Right lobe of liver (tissue), 6 donors: ENCODE results near the gene ZNF470. TPM values are rescaled to one million over a fixed set of nuclear protein-coding genes. Genes with fewer than 3 reads are reported as not detected.

Source experiments
- ATAC-seq, 4 donors: fragments of 200-7000 bp; cut with Tn5 transposase; one replicate each; pipeline ENCODE4 v1.9.1; 2020; ENCODE audit warnings: mild to moderate bottlenecking in 4 of 4, moderate library complexity in 4 of 4
- DNase-seq, 3 donors: peaks; one replicate each; pipeline ENCODE4 v3.0.0-alpha.2; 2020
- H3K27ac ChIP-seq, 3 donors: fragments of 200-600 bp; one replicate each; pipeline ENCODE4 v1.8.0; 2022
- H3K27me3 ChIP-seq, 2 donors: fragments of 200-600 bp; one replicate each; pipeline ENCODE4 v1.8.0; 2022
- H3K36me3 ChIP-seq, 4 donors: fragments of 200-600 bp; sonication (generic) in 1 of 4; one replicate each; pipeline versions ENCODE4 v1.5.1 to v1.8.0; 2017 to 2022; ENCODE audit warnings: control low read depth in 1 of 4
- H3K4me1 ChIP-seq, 4 donors: fragments of 200-600 bp; sonication (generic) in 1 of 4; one replicate each; pipeline versions ENCODE4 v1.5.1 to v1.8.0; 2017 to 2022; ENCODE audit warnings: control low read depth in 1 of 4
- H3K4me3 ChIP-seq, 3 donors: fragments of 200-600 bp; one replicate each; pipeline ENCODE4 v1.8.0; 2022
- H3K9me3 ChIP-seq, 4 donors: fragments of 200-600 bp; sonication (generic) in 1 of 4; one replicate each; pipeline versions ENCODE4 v1.5.1 to v1.8.0; 2017 to 2022; ENCODE audit warnings: control low read depth in 1 of 4
- CTCF ChIP-seq, 4 donors: fragments of 200-600 bp in 3 of 4; fragments of 450-650 bp in 1 of 4; IDR thresholded peaks; one replicate each; pipeline versions ENCODE4 v1.5.1 to v1.8.0; 2016 to 2022; ENCODE audit warnings: antibody characterized with exemption in 4 of 4, mild to moderate bottlenecking in 2 of 4
- POLR2A ChIP-seq: fragments of 450-650 bp; IDR thresholded peaks from one replicate; pipeline ENCODE4 v1.6.1; 2017; ENCODE audit warnings: antibody characterized with exemption, mild to moderate bottlenecking
- WGBS: methylation state at CpG from one replicate; pipeline ENCODE4 v1.1.6; 2018; ENCODE audit warnings: low coverage, low lambda C conversion rate; ENCODE audit not compliant: insufficient coverage; ENCODE audit errors: missing lambda C conversion rate; 5-methylcytosine and 5-hydroxymethylcytosine counted together
- intact Hi-C, 2 donors: fragments of 100-400 bp; cut with DNase I; formaldehyde crosslinking; loops; one replicate each; pipeline versions ENCODE4 v1.11.2 to v1.14.1; 2022
- total RNA-seq, 6 experiments: library from RNA; depleted of rRNA in 2 of 6; stranded (reverse); fragments of >200 nt in 2 of 6; fragmentation: NEBNext Ultra II Directional in 3 of 6; extraction: Animal tissue kit (Norgen Biotek cat#: 25700) in 3 of 6; gene quantifications; one replicate each; pipeline versions ENCODE4 v1.1.0 to v1.2.4, GENCODE V29; 2016 to 2023
- donor health status: DM: no; HTN: yes; CAD: no.
- donor health status: DM: no; HTN: no; CAD: no.
- donor health status: DM: no; HTN: no; CAD: no.
- donor health status: DM: no; HTN: yes; CAD: no.
- donor health status: DM: no; HTN: yes; CAD: no.

ZNF470 gene
- total RNA-seq, 6 experiments from 2014 or later = 1.2 to 5.7 (median 2.9) TPM

- H3K4me3 ChIP-seq = no peak overlapping the region
- no peak for DNase-seq
- intact Hi-C loops = no loop called here
- 93% methylated on average over 6 of the region's 8 CpGs for WGBS
- TF ChIP-seq CTCF (IDR thresholded peaks at IDR 0.05) (no peak), POLR2A (no peak)
- peaks cover 0 to 5% (median 0%) of the 10 kb centered on the region in 4 donors for H3K9me3 ChIP-seq
- peaks cover 0 to 8% (median 0%) of the 10 kb centered on the region in 4 donors for H3K36me3 ChIP-seq
- H3K4me1 ChIP-seq = no peaks in the 10 kb centered on the region
- ATAC-seq = no peak
- no peak overlapping the region for H3K27ac ChIP-seq
- H3K27me3 ChIP-seq = no peaks in the 10 kb centered on the region
Measured at GRCh38 chr19:56617531-56617930, 50.3 kb downstream of the ZNF470 start.

- Histone ChIP-seq H3K27ac (no peak overlapping the region), H3K27me3 (no peaks in the 10 kb centered on the region), H3K9me3 (peaks cover 0 to 8% (median 0%) of the 10 kb centered on the region in 4 donors), H3K4me3 (no peak overlapping the region), H3K36me3 (peaks cover 0 to 10% (median 0%) of the 10 kb centered on the region in 4 donors), H3K4me1 (no peaks in the 10 kb centered on the region)
- TF ChIP-seq CTCF (IDR thresholded peaks at IDR 0.05) (no peak), POLR2A (no peak)
- DNase-seq (no peak), ATAC-seq (no peak)
- WGBS = 83% methylated on average over 8 of the region's 8 CpGs
- intact Hi-C loops = no loop called here
Measured at GRCh38 chr19:56619121-56619520, 51.9 kb downstream of the ZNF470 start.

- peaks cover 0 to 8% (median 0%) of the 10 kb centered on the region in 4 donors for H3K9me3 ChIP-seq
- no peak for DNase-seq
- WGBS = 93% methylated on average over 10 of the region's 37 CpGs
Measured at GRCh38 chr19:56622374-56622773, 55.1 kb downstream of the ZNF470 start.

GRCh38 chr19:56623006-56623405 lies 55.7 kb downstream of the ZNF470 start:
- H3K4me1 ChIP-seq = no peaks in the 10 kb centered on the region
- no peak for TF ChIP-seq POLR2A
- no peak for TF ChIP-seq CTCF (IDR thresholded peaks at IDR 0.05)
- intact Hi-C loops = no loop called here
- peaks cover 0 to 8% (median 0%) of the 10 kb centered on the region in 4 donors for H3K9me3 ChIP-seq
- peaks cover 0 to 8% (median 0%) of the 10 kb centered on the region in 4 donors for H3K36me3 ChIP-seq
- H3K27ac ChIP-seq = no peak overlapping the region
- DNase-seq (no peak), ATAC-seq (no peak)
- no peak overlapping the region for H3K4me3 ChIP-seq
- WGBS = 73% methylated on average over 6 of the region's 9 CpGs
- no peaks in the 10 kb centered on the region for H3K27me3 ChIP-seq

More at GRCh38 chr19:56622374-56622773, 55.1 kb downstream of the ZNF470 start:
- TF ChIP-seq POLR2A = no peak
- no peak for TF ChIP-seq CTCF (IDR thresholded peaks at IDR 0.05)
- no peaks in the 10 kb centered on the region for H3K4me1 ChIP-seq
- H3K4me3 ChIP-seq = no peak overlapping the region
- intact Hi-C loops = no loop called here
- H3K36me3 ChIP-seq = peaks cover 0 to 10% (median 0%) of the 10 kb centered on the region in 4 donors
- no peaks in the 10 kb centered on the region for H3K27me3 ChIP-seq
- H3K27ac ChIP-seq = no peak overlapping the region
- no peak for ATAC-seq

GRCh38 chr19:56625708-56626107 lies 58.4 kb downstream of the ZNF470 start:
- DNase-seq = no peak
- no peak for ATAC-seq
- no peaks in the 10 kb centered on the region for H3K27me3 ChIP-seq
- no peak overlapping the region for H3K4me3 ChIP-seq
- H3K36me3 ChIP-seq = peaks cover 0 to 8% (median 0%) of the 10 kb centered on the region in 4 donors
- H3K27ac ChIP-seq = no peak overlapping the region
- intact Hi-C loops = no loop called here
- TF ChIP-seq POLR2A (no peak), CTCF (IDR thresholded peaks at IDR 0.05) (no peak)
- H3K9me3 ChIP-seq = peaks cover 0 to 8% (median 0%) of the 10 kb centered on the region in 4 donors
- H3K4me1 ChIP-seq = no peaks in the 10 kb centered on the region
- WGBS = 94% methylated on average over 6 of the region's 9 CpGs
